Neural cell (in vitro differentiated cells): ENCODE results near the gene IL31RA.

Source experiments
- EP300 ChIP-seq: fragments of 450-650 bp; conservative IDR thresholded peaks from 2 replicates; pipeline ENCODE4 v1.6.1; 2014; ENCODE audit warnings: antibody characterized with exemption, mild to moderate bottlenecking, moderate library complexity; ENCODE audit not compliant: poor library complexity, severe bottlenecking
- EZH2 ChIP-seq: fragments of 200-600, 300-800 bp; shearing (Covaris generic), sonication (generic); IDR thresholded peaks from 2 replicates; pipeline ENCODE4 v1.6.1; 2014; ENCODE audit warnings: antibody characterized with exemption, low read length, borderline replicate concordance, mild to moderate bottlenecking; ENCODE audit not compliant: insufficient read depth, poor library complexity, severe bottlenecking
- POLR2AphosphoS5 ChIP-seq: IDR thresholded peaks from 2 replicates; pipeline ENCODE4 v1.6.1; 2012
- RAD21 ChIP-seq: fragments of 450-650 bp; conservative IDR thresholded peaks from 2 replicates; pipeline ENCODE4 v1.6.1; 2014; ENCODE audit warnings: antibody characterized with exemption, mild to moderate bottlenecking, moderate library complexity
- TAF1 ChIP-seq: IDR thresholded peaks from 2 replicates; pipeline ENCODE4 v1.6.1; 2012; ENCODE audit warnings: low read depth
- TF ChIP-seq, protein P1 (sequence below): fragments of 450-650 bp; IDR thresholded peaks from 2 replicates; pipeline ENCODE4 v1.5.1; 2014; ENCODE audit warnings: antibody characterized with exemption, mild to moderate bottlenecking, moderate library complexity; ENCODE audit not compliant: poor library complexity, severe bottlenecking

DNA sequence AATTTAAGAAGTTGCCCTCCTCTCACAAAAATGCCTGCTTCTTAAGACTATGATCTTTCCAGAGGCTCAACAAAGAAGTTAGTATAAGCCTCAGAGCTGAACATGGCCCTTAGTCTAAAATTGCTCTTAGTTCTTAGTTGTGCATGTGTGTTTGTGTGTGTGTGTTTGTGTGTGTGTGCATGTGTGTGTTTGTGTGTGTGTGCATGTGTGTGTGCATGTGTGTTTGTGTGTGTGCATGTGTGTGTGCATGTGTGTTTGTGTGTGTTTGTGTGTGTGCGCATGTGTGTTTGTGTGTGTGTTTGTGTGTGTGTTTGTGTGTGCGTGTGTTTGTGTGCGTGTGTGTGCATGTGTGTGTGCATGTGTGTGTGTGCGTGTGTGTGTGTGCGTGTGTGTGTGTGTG is 15.8 kb downstream of the IL31RA start:
- TF ChIP-seq, protein P1, sequence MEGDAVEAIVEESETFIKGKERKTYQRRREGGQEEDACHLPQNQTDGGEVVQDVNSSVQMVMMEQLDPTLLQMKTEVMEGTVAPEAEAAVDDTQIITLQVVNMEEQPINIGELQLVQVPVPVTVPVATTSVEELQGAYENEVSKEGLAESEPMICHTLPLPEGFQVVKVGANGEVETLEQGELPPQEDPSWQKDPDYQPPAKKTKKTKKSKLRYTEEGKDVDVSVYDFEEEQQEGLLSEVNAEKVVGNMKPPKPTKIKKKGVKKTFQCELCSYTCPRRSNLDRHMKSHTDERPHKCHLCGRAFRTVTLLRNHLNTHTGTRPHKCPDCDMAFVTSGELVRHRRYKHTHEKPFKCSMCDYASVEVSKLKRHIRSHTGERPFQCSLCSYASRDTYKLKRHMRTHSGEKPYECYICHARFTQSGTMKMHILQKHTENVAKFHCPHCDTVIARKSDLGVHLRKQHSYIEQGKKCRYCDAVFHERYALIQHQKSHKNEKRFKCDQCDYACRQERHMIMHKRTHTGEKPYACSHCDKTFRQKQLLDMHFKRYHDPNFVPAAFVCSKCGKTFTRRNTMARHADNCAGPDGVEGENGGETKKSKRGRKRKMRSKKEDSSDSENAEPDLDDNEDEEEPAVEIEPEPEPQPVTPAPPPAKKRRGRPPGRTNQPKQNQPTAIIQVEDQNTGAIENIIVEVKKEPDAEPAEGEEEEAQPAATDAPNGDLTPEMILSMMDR, result no peak
- TF ChIP-seq EP300, result no peak
- no peak for TF ChIP-seq POLR2AphosphoS5
- no peak for TF ChIP-seq TAF1
- no peak for TF ChIP-seq RAD21
- no peak for TF ChIP-seq EZH2
